ENCODE results near the gene TEAD1. TPM values are rescaled to one million over a fixed set of nuclear protein-coding genes. Genes with fewer than 3 reads are reported as not detected.

Gene TEAD1
- total and polyA plus RNA-seq, 10 of the 15 experiments (the other 5 are each of a cell fraction or from before 2014, with no cell fraction given): 0.01 to 0.59 (median 0.04) TPM; not detected in 6

DNA sequence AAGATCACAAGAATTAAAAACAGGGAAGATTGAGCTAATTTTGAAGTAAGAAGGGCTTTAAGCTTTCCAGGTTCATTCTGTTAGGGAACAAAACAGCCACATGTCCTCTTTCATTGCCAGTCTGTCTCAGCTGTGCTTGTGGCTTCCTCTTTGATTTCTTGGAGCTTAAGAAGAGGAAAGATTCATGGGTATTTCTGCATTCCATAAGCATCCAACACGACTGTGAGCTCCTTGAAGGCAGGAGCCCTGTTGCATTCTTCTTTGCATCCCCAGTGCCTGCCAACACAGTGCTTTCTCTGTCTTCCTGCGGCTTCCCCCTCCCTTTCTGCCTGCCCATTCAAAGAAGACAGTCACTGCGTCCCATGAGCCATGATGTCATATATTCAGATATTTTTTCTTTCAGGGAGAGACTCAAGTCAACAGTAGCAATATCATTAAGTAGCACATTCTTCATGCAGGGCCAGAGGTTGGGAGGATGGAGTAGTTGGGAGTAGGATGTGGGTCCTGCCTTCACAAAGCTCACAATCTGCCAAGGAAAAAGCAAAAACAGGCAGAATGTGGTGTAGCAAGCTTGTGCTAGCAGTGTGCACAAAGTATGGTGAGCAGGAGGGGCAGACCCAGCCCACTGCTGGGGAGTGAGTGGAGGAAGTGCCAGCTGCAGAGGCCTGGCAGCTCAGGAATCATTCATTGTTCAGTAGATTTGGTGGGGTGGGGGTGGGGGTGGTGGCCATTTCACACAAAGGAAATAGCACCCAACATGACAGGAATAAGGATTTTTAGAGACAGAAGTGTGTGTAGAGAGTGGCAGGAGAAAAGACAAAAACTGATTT is 172.8 kb downstream of the TEAD1 start:
- Histone ChIP-seq H2AFZ (ENCODE audit: control insufficient read depth, low read depth, low read length) (no peak overlapping the region), H3K9me3 (replicated peaks; ENCODE audit: control insufficient read depth, insufficient read depth, low read length) (no peaks in the 10 kb centered on the region), H3K4me2 (ENCODE audit: control insufficient read depth, insufficient read depth) (no peak overlapping the region), H3K4me1 (ENCODE audit: control insufficient read depth, insufficient read depth, low read length) (no peaks in the 10 kb centered on the region), H3K4me3 (no peak overlapping the region), H3K36me3 (ENCODE audit: control insufficient read depth in 2 of 2, insufficient read depth in 2 of 2, low read length in 1 of 2) (no peaks in the 10 kb centered on the region), H3K79me2 (ENCODE audit: control insufficient read depth, insufficient read depth, low read length) (no peaks in the 10 kb centered on the region), H3K27ac (ENCODE audit: control insufficient read depth, insufficient read depth) (no peak overlapping the region), H3K27me3 (replicated peaks in 1 of 2; ENCODE audit: control insufficient read depth in 2 of 2, insufficient read depth in 2 of 2, low read length in 1 of 2) (no peaks in the 10 kb centered on the region; a peak in 1 of 4 replicates), H4K20me1 (ENCODE audit: control insufficient read depth, insufficient read depth) (no peaks in the 10 kb centered on the region), H3K9ac (ENCODE audit: control insufficient read depth, insufficient read depth, low read length) (no peak overlapping the region)
- 15% methylated on average over 3 of the region's 3 CpGs for WGBS (ENCODE audit: insufficient coverage, insufficient replicate concordance, low lambda C conversion rate, missing lambda C conversion rate)
- ChIA-PET RAD21 (ENCODE audit: unreplicated experiment) (no interaction called here), POLR2A (no interaction called here), CTCF (no interaction called here), SMC1A (ENCODE audit: uncharacterized antibody, unreplicated experiment) (no interaction called here)
- DNase-seq (ENCODE audit: low read depth, low spot score): no peak
- in situ Hi-C loops (cut with MboI): no loop called here
- no peak for ATAC-seq
- intact Hi-C loops (cut with micrococcal nuclease; ENCODE audit: unreplicated experiment): no loop called here
- TF ChIP-seq RAD21 (IDR thresholded peaks at IDR 0.05; ENCODE audit: insufficient read depth, low read depth, low read length): no peak
- no peak for TF ChIP-seq CBX5 (IDR thresholded peaks at IDR 0.05; ENCODE audit: low read depth)
- no peak for TF ChIP-seq HDGF (IDR thresholded peaks at IDR 0.05)
- no peak for FAIRE-seq
- BruUV-seq (replicated peaks): no TSS peak

DNA sequence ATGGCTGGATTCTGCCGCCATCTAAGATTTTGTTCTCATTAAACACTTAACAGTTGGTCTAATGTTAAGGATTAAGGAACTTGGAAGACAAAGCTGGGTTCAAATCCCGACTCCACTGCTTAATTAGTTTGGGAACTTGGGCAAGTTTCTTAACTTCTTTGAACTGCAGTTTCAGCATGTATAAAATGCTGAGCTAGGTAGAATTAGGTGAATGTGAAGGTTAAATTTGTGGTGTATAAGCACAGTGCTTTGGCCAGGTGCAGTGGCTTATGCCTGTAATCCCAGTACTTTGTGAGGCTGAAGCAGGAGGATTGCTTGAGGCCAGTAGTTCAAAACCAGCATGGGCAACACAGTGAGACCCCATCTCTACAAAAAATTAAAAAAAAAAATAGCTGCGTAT is 174.2 kb downstream of the TEAD1 start:
- Histone ChIP-seq H3K27me3 (replicated peaks in 1 of 2; ENCODE audit: control insufficient read depth in 2 of 2, insufficient read depth in 2 of 2, low read length in 1 of 2) (no peaks in the 10 kb centered on the region; a peak in 1 of 4 replicates), H3K36me3 (ENCODE audit: control insufficient read depth in 2 of 2, insufficient read depth in 2 of 2, low read length in 1 of 2) (no peaks in the 10 kb centered on the region), H3K4me3 (no peak overlapping the region), H3K4me2 (ENCODE audit: control insufficient read depth, insufficient read depth) (no peak overlapping the region), H3K9ac (ENCODE audit: control insufficient read depth, insufficient read depth, low read length) (no peak overlapping the region), H3K9me3 (replicated peaks; ENCODE audit: control insufficient read depth, insufficient read depth, low read length) (no peaks in the 10 kb centered on the region), H2AFZ (ENCODE audit: control insufficient read depth, low read depth, low read length) (no peak overlapping the region), H4K20me1 (ENCODE audit: control insufficient read depth, insufficient read depth) (no peaks in the 10 kb centered on the region), H3K4me1 (ENCODE audit: control insufficient read depth, insufficient read depth, low read length) (no peaks in the 10 kb centered on the region), H3K79me2 (ENCODE audit: control insufficient read depth, insufficient read depth, low read length) (no peaks in the 10 kb centered on the region), H3K27ac (ENCODE audit: control insufficient read depth, insufficient read depth) (no peak overlapping the region)
- no peak for TF ChIP-seq PAX5 (IDR thresholded peaks at IDR 0.05; ENCODE audit: borderline replicate concordance, low read depth, low read length)
- ChIA-PET POLR2A (no interaction called here), CTCF (no interaction called here), SMC1A (ENCODE audit: uncharacterized antibody, unreplicated experiment) (no interaction called here), RAD21 (ENCODE audit: unreplicated experiment) (no interaction called here)
- in situ Hi-C loops (cut with MboI) (no loop called here), intact Hi-C loops (cut with micrococcal nuclease; ENCODE audit: unreplicated experiment) (no loop called here)
- BruUV-seq (replicated peaks): no TSS peak
- FAIRE-seq: no peak
- ATAC-seq: no peak
- DNase-seq (ENCODE audit: low read depth, low spot score): no peak
- WGBS (ENCODE audit: insufficient coverage, insufficient replicate concordance, low lambda C conversion rate, missing lambda C conversion rate): 43% methylated on average over 3 of the region's 3 CpGs
